ENCODE measurements around the gene OXCT1.
"Not testable (repeated sequence)": the region's sequence is repeated elsewhere in the genome, so short reads cannot be mapped to it uniquely, and the experiment has no call there.

The OXCT1 gene

GRCh38 chr5:41773799-41774198 lies 96.4 kb downstream of the OXCT1 start:
- DNase-seq (ENCODE audit: low read depth) = no peak

- DNase-seq (ENCODE audit: low read depth) = no peak
Observed at GRCh38 chr5:41772785-41773442, 97.3 kb downstream of the OXCT1 start.

- DNase-seq (ENCODE audit: low read depth) = no peak
Observed at GRCh38 chr5:41772056-41772455, 98.2 kb downstream of the OXCT1 start.

- DNase-seq (ENCODE audit: low read depth) = no peak
Observed at GRCh38 chr5:41770799-41771198, 99.4 kb downstream of the OXCT1 start.

- DNase-seq (ENCODE audit: low read depth) = no peak
Observed at GRCh38 chr5:41768692-41769091, 101.5 kb downstream of the OXCT1 start.

- DNase-seq (ENCODE audit: low read depth) = no peak
Observed at GRCh38 chr5:41764650-41765049, 105.6 kb downstream of the OXCT1 start.

GRCh38 chr5:41763574-41763973 lies 106.7 kb downstream of the OXCT1 start:
- no peak for DNase-seq (ENCODE audit: low read depth)

- no peak for DNase-seq (ENCODE audit: low read depth)
Observed at GRCh38 chr5:41763081-41763480, 107.1 kb downstream of the OXCT1 start.

- no peak for DNase-seq (ENCODE audit: low read depth)
Observed at GRCh38 chr5:41762426-41762825, 107.8 kb downstream of the OXCT1 start.

- DNase-seq (ENCODE audit: low read depth) = no peak
Observed at GRCh38 chr5:41761663-41762062, 108.6 kb downstream of the OXCT1 start.

- no peak for DNase-seq (ENCODE audit: low read depth)
Observed at GRCh38 chr5:41755705-41756104, 114.5 kb downstream of the OXCT1 start.

GRCh38 chr5:41754857-41755256 lies 115.4 kb downstream of the OXCT1 start:
- no peak for DNase-seq (ENCODE audit: low read depth)

GRCh38 chr5:41751867-41752266 lies 118.4 kb downstream of the OXCT1 start:
- no peak for DNase-seq (ENCODE audit: low read depth)

GRCh38 chr5:41748631-41749030 lies 121.6 kb downstream of the OXCT1 start:
- DNase-seq (ENCODE audit: low read depth) = no peak

- DNase-seq (ENCODE audit: low read depth) = no peak
Observed at GRCh38 chr5:41747708-41748107, 122.5 kb downstream of the OXCT1 start.

- no peak for DNase-seq (ENCODE audit: low read depth)
Observed at GRCh38 chr5:41747301-41747700, 122.9 kb downstream of the OXCT1 start.

- DNase-seq (ENCODE audit: low read depth) = not testable (repeated sequence)
Observed at GRCh38 chr5:41742608-41743007, 127.6 kb downstream of the OXCT1 start.

GRCh38 chr5:41738710-41739354 lies 131.4 kb downstream of the OXCT1 start:
- no peak for DNase-seq (ENCODE audit: low read depth)

GRCh38 chr5:41736641-41737040 lies 133.6 kb downstream of the OXCT1 start:
- no peak for DNase-seq (ENCODE audit: low read depth)

GRCh38 chr5:41735213-41735612 lies 135.0 kb downstream of the OXCT1 start:
- DNase-seq (ENCODE audit: low read depth) = no peak

- not testable (repeated sequence) for DNase-seq (ENCODE audit: low read depth)
Observed at GRCh38 chr5:41729381-41729780, 140.8 kb downstream of the OXCT1 start.

- DNase-seq (ENCODE audit: low read depth) = no peak
Observed at GRCh38 chr5:41728281-41728680, 141.9 kb downstream of the OXCT1 start.

GRCh38 chr5:41722359-41722950 lies 147.8 kb downstream of the OXCT1 start:
- no peak for DNase-seq (ENCODE audit: low read depth)

GRCh38 chr5:41721516-41721915 lies 148.7 kb downstream of the OXCT1 start:
- no peak for DNase-seq (ENCODE audit: low read depth)

Measured in activated gamma-delta T cell treated with anti-CD3 and anti-CD28 coated beads, Interleukin-2, amount 50 U/mL, for 16 hours (primary cell).